Memory B cell (primary cell): Measurements from ENCODE around the gene DNAH14.
"Not testable (repeated sequence)": the region's sequence is repeated elsewhere in the genome, so short reads cannot be mapped to it uniquely, and the experiment has no call there.

ENCODE experiments used
- ATAC-seq: fragments of 150-1000 bp; cut with Tn5 transposase; 2 replicates; pipeline ENCODE4 v1.10.0; 2021; ENCODE audit warnings: low read depth, mild to moderate bottlenecking, moderate library complexity
- DNase-seq, 2 donors: peaks; one replicate each; pipeline ENCODE4 v3.0.0; 2022; ENCODE audit warnings: low spot score in 2 of 2
- H3K27ac Mint-ChIP-seq: one replicate; pipeline ENCODE4 v1.8.0; 2022; ENCODE audit warnings: mild to moderate bottlenecking, moderate library complexity, mixed read lengths
- H3K27me3 Mint-ChIP-seq: one replicate; pipeline ENCODE4 v1.8.0; 2022; ENCODE audit warnings: mixed read lengths
- H3K36me3 Mint-ChIP-seq: one replicate; pipeline ENCODE4 v1.8.0; 2022; ENCODE audit warnings: mild to moderate bottlenecking, mixed read lengths
- H3K4me1 Mint-ChIP-seq: one replicate; pipeline ENCODE4 v1.8.0; 2022; ENCODE audit warnings: mixed read lengths
- H3K4me3 Mint-ChIP-seq: one replicate; pipeline ENCODE4 v1.8.0; 2022; ENCODE audit warnings: mild to moderate bottlenecking, moderate library complexity, mixed read lengths
- H3K9me3 Mint-ChIP-seq: one replicate; pipeline ENCODE4 v1.8.0; 2022; ENCODE audit warnings: mixed read lengths

DNAH14 gene

DNA sequence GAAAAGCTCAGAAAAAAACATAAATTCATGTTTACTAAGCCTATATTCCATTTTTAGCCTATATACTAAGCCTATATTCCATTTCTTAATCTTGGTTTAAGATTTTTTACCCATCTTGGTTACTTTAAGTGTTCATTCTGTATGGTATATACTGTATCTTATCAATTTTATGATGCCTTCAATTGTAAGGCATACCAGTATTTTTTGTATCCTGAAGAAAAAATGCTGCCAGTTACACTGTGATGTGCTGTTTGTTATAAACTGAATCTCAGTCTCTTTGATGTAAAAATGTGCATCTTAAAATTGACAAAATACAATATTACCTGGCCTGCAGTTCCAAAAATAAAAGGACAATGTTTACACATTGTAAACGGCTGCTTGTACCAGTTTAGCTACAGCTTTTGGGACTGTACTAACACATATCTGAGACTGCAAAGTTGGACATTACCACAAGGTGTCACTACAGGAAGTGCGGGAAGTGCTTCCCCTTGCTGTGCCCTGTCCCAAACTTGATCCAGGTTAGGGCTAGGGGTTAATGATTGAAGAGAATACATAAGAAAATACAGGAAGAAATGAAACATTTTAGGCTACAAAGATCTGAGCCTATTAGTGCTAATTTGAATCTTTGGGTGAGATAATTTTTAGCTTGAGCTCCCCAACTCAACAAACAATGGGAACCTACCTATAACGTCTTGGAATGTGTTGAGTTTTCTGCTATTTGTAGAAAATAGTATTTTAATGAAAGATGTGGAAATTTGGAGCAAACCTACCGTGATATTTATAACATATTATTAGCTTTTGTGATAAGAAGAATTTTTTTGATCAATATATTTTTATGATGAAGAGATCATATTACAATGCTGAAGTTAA lies 389.5 kb downstream of the DNAH14 start:
- Mint-ChIP-seq H3K27me3 (peaks cover 9% of the 10 kb centered on the region), H3K27ac (no peak overlapping the region), H3K4me3 (no peak overlapping the region), H3K4me1 (peaks cover 3% of the 10 kb centered on the region), H3K36me3 (peaks cover 4% of the 10 kb centered on the region), H3K9me3 (peaks cover 6% of the 10 kb centered on the region)
- DNase-seq (peak in 1 of 2 donors; percentile 13), ATAC-seq (peak; percentile 56)

DNA sequence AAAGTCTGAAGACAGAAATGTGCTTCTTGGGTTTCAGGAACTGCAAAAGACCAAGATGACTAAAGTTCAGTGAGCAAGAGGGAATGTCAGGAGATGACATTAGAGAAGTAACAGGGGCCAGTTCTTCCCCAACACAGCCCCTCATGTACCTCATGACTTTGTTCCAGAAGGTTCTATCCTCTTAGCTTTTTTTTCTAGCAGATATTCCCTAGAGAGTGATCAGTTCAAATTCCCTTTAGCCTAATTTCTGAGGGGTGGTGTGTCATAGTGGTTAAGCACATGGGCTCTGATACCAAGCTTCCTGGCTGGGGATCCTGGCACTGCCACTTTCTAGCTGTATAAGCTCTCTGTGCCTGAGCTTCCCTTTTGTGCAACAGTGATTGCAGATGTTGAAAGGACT lies 390.4 kb downstream of the DNAH14 start:
- Mint-ChIP-seq H3K9me3 (peaks cover 2% of the 10 kb centered on the region), H3K27me3 (peaks cover 7% of the 10 kb centered on the region), H3K4me3 (no peak overlapping the region), H3K27ac (no peak overlapping the region), H3K36me3 (peaks cover 2% of the 10 kb centered on the region), H3K4me1 (peaks cover 3% of the 10 kb centered on the region)
- DNase-seq (no peak), ATAC-seq (no peak)

DNA sequence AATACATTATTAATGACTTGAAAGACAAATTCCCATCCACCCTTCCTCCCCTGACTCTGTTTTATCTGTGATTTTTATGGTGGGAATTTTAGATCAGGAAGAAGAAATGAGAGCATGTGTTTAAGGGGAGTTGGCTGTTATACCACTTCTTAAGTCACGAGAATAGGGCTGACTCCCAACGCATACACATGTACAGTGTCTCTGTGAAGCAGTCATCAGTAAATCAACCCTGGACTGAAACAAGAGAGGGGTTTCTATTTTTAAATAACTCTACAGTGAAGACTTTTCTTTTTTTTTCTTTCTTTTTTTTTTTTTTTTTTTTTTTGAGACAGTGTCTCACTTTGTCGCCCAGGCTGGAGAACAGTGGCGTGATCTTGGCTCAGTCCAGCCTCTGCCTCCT lies 392.3 kb downstream of the DNAH14 start:
- Mint-ChIP-seq H3K27me3 (peaks cover 1% of the 10 kb centered on the region), H3K4me3 (no peak overlapping the region), H3K9me3 (no peaks in the 10 kb centered on the region), H3K27ac (peak overlapping the region; percentile 18), H3K36me3 (no peaks in the 10 kb centered on the region), H3K4me1 (peaks cover 3% of the 10 kb centered on the region)
- ATAC-seq: no peak
- no peak for DNase-seq

GRCh38 chr1:225329041-225329440 lies 399.6 kb downstream of the DNAH14 start:
- no peak for ATAC-seq
- Mint-ChIP-seq H3K36me3 (no peaks in the 10 kb centered on the region), H3K27me3 (peaks cover 1% of the 10 kb centered on the region), H3K27ac (no peak overlapping the region), H3K4me3 (no peak overlapping the region), H3K9me3 (no peaks in the 10 kb centered on the region), H3K4me1 (no peaks in the 10 kb centered on the region)
- DNase-seq: no peak

GRCh38 chr1:225329996-225330395 lies 400.5 kb downstream of the DNAH14 start:
- not testable (repeated sequence) for H3K9me3 Mint-ChIP-seq, H3K27ac Mint-ChIP-seq, H3K36me3 Mint-ChIP-seq, ATAC-seq, H3K4me1 Mint-ChIP-seq, H3K4me3 Mint-ChIP-seq, H3K27me3 Mint-ChIP-seq, DNase-seq

GRCh38 chr1:225332686-225333085 lies 403.2 kb downstream of the DNAH14 start:
- Mint-ChIP-seq H3K4me3 (no peak overlapping the region), H3K27me3 (no peaks in the 10 kb centered on the region)
- DNase-seq: no peak

GRCh38 chr1:225335098-225335778 lies 405.8 kb downstream of the DNAH14 start:
- H3K4me1 Mint-ChIP-seq, H3K9me3 Mint-ChIP-seq: not testable (repeated sequence)

More at GRCh38 chr1:225332686-225333085, 403.2 kb downstream of the DNAH14 start:
- no peaks in the 10 kb centered on the region for H3K4me1 Mint-ChIP-seq
- no peak overlapping the region for H3K27ac Mint-ChIP-seq
- no peaks in the 10 kb centered on the region for H3K9me3 Mint-ChIP-seq
- no peaks in the 10 kb centered on the region for H3K36me3 Mint-ChIP-seq
- no peak for ATAC-seq

GRCh38 chr1:225338545-225338944 lies 409.1 kb downstream of the DNAH14 start:
- no peak for ATAC-seq
- Mint-ChIP-seq H3K36me3 (no peaks in the 10 kb centered on the region), H3K27ac (no peak overlapping the region)

More at GRCh38 chr1:225335098-225335778, 405.8 kb downstream of the DNAH14 start:
- H3K36me3 Mint-ChIP-seq, H3K27ac Mint-ChIP-seq, DNase-seq, H3K27me3 Mint-ChIP-seq, ATAC-seq, H3K4me3 Mint-ChIP-seq: not testable (repeated sequence)

GRCh38 chr1:225341642-225342041 lies 412.2 kb downstream of the DNAH14 start:
- H3K27ac Mint-ChIP-seq: no peak overlapping the region
- DNase-seq (no peak), ATAC-seq (no peak)
- H3K4me1 Mint-ChIP-seq: no peaks in the 10 kb centered on the region
- H3K4me3 Mint-ChIP-seq: no peak overlapping the region
- H3K36me3 Mint-ChIP-seq: no peaks in the 10 kb centered on the region
- no peaks in the 10 kb centered on the region for H3K9me3 Mint-ChIP-seq
- H3K27me3 Mint-ChIP-seq: peaks cover 14% of the 10 kb centered on the region

More at GRCh38 chr1:225338545-225338944, 409.1 kb downstream of the DNAH14 start:
- Mint-ChIP-seq H3K4me1 (no peaks in the 10 kb centered on the region), H3K27me3 (peaks cover 3% of the 10 kb centered on the region), H3K9me3 (no peaks in the 10 kb centered on the region), H3K4me3 (no peak overlapping the region)
- DNase-seq: no peak

DNA sequence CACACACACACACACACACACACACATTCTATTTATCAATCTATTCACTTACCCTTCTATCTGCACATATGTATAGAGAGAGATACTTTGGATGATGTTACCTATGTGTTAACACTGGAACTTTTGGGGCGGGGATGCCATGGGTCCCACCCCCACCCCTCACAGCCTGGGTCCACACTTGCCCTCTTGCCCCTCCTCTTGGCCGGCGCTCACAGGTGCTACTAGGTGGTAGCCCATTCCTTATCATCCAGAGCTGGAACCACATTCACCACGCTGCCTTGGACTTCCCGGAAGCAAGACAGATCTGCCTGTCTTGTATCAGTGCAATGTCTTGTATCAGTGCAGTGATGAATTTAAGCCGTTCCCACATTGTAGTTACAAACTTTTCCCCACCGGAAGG lies 413.2 kb downstream of the DNAH14 start:
- no peak for ATAC-seq
- no peak for DNase-seq
- no peaks in the 10 kb centered on the region for H3K36me3 Mint-ChIP-seq
- H3K4me1 Mint-ChIP-seq: no peaks in the 10 kb centered on the region
- H3K27ac Mint-ChIP-seq: no peak overlapping the region
- H3K4me3 Mint-ChIP-seq: no peak overlapping the region
- peaks cover 17% of the 10 kb centered on the region for H3K27me3 Mint-ChIP-seq
- peaks cover 3% of the 10 kb centered on the region for H3K9me3 Mint-ChIP-seq

DNA sequence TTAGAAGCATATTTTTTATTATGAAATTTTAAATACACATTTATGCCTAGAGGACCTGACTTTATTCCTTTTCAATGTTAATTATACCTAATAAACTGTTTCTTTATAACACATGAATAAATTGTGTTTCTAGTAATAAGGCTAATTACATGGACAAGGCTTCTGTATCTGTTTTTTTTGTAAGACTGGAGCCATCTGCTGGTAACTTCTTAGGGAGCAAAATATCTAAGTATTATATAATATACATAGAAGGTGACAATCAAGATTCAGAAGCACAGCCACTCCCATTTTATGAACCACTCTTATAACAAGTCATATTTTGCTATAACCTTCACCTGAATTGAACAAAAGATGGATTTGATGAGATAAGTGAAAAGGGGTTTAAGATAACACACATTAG lies 414.1 kb downstream of the DNAH14 start:
- H3K9me3 Mint-ChIP-seq: peaks cover 8% of the 10 kb centered on the region
- peaks cover 20% of the 10 kb centered on the region for H3K27me3 Mint-ChIP-seq
- no peaks in the 10 kb centered on the region for H3K36me3 Mint-ChIP-seq
- H3K4me1 Mint-ChIP-seq: no peaks in the 10 kb centered on the region
- H3K27ac Mint-ChIP-seq: no peak overlapping the region
- H3K4me3 Mint-ChIP-seq: no peak overlapping the region
- ATAC-seq (peak; percentile 31), DNase-seq (no peak)

GRCh38 chr1:225347123-225347683 lies 417.7 kb downstream of the DNAH14 start:
- DNase-seq (no peak), ATAC-seq (no peak)
- H3K9me3 Mint-ChIP-seq: peaks cover 9% of the 10 kb centered on the region
- peaks cover 2% of the 10 kb centered on the region for H3K4me1 Mint-ChIP-seq
- no peak overlapping the region for H3K4me3 Mint-ChIP-seq
- H3K27me3 Mint-ChIP-seq: peaks cover 21% of the 10 kb centered on the region
- H3K27ac Mint-ChIP-seq: no peak overlapping the region
- no peaks in the 10 kb centered on the region for H3K36me3 Mint-ChIP-seq

DNA sequence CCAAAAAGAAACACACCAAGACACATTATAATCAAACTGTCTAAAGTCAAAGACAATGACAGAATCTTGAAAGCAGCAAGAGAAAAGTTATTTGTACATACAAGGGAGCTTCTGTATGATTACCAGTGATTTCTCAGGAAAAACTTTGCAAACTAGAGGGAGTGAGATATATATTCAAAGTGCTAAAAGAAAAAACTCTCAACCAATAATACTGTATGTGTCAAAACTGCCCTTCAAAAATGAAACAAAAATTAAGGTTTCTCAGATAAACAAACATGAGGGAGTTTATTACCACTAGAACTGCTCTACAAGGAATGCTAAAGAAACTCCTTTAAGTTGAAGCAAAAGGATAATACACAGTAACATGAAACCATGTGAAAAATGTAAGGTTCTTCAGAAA lies 418.9 kb downstream of the DNAH14 start:
- Mint-ChIP-seq H3K27ac (no peak overlapping the region), H3K9me3 (peaks cover 9% of the 10 kb centered on the region), H3K4me3 (no peak overlapping the region), H3K4me1 (peaks cover 3% of the 10 kb centered on the region), H3K27me3 (peaks cover 22% of the 10 kb centered on the region), H3K36me3 (no peaks in the 10 kb centered on the region)
- ATAC-seq (no peak), DNase-seq (no peak)

DNA sequence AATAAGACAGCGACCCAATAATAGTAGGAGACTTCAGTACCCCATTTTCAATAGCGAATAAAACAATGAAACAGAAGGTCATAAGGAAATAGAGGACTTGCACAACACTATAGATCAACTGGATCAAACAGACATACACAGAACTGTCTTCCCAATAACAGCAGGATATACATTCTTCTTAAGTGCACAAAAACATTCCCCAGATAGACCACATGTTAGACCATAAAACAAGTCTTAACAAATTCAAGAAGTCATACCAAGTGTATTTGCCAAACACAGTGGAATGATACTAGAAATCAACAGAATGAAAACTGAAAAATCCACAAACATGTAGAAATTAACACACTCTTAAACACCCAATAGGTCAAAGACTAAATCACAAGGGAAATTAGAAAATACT lies 420.4 kb downstream of the DNAH14 start:
- Mint-ChIP-seq H3K4me1 (peaks cover 3% of the 10 kb centered on the region), H3K9me3 (peaks cover 9% of the 10 kb centered on the region), H3K36me3 (no peaks in the 10 kb centered on the region), H3K27me3 (peaks cover 16% of the 10 kb centered on the region), H3K4me3 (no peak overlapping the region), H3K27ac (no peak overlapping the region)
- DNase-seq (no peak), ATAC-seq (no peak)
